ENCODE data around the gene CDC42BPG.

GRCh38 chr11:64891215-64891848 lies 46.9 kb upstream of the CDC42BPG start:
- TF ChIP-seq ESRRA (CRISPR knock-in tag; IDR thresholded peaks at IDR 0.05; ENCODE audit: borderline replicate concordance) = no peak
- no peak for TF ChIP-seq ZBTB43 (CRISPR knock-in tag; IDR thresholded peaks at IDR 0.05)
- no peak for TF ChIP-seq ZNF512 (CRISPR knock-in tag; IDR thresholded peaks at IDR 0.05; ENCODE audit: borderline replicate concordance)
- no peak for TF ChIP-seq NR2C2 (CRISPR knock-in tag; IDR thresholded peaks at IDR 0.05)
- TF ChIP-seq NFYB (CRISPR knock-in tag; conservative IDR thresholded peaks at IDR 0.05; ENCODE audit: low read depth) = no peak
- no peak for TF ChIP-seq CTCF (IDR thresholded peaks at IDR 0.05)
- no peak for TF ChIP-seq NFE2L1 (CRISPR knock-in tag; IDR thresholded peaks at IDR 0.05)
- TF ChIP-seq ZNF232 (CRISPR knock-in tag; IDR thresholded peaks at IDR 0.05) = no peak
- no peak for TF ChIP-seq ZBTB21 (CRISPR knock-in tag; IDR thresholded peaks at IDR 0.05; ENCODE audit: borderline replicate concordance)
